ENCODE results near the gene RCL1.
"Not testable (repeated sequence)": the region's sequence is repeated elsewhere in the genome, so short reads cannot be mapped to it uniquely, and the experiment has no call there.

RCL1 gene

GRCh38 chr9:4792572-4793458 lies at the start of gene RCL1:
TSS of gene RCL1 (plus strand) at chr9:4792944. CDS start at chr9:4793092, 148 bp downstream.
- FAIRE-seq (no peak), DNase-seq (ENCODE audit: low spot score) (peak; percentile 95)

- FAIRE-seq (no peak), DNase-seq (ENCODE audit: low spot score) (no peak)
Observed at GRCh38 chr9:4743131-4743875, 49.4 kb upstream of the RCL1 start.

- no peak for FAIRE-seq
- no peak for DNase-seq (ENCODE audit: low spot score)
Observed at GRCh38 chr9:4746278-4747030, 46.3 kb upstream of the RCL1 start.

GRCh38 chr9:4748612-4749011 lies 44.1 kb upstream of the RCL1 start:
- DNase-seq (ENCODE audit: low spot score) (no peak), FAIRE-seq (no peak)

GRCh38 chr9:4750023-4750673 lies 42.6 kb upstream of the RCL1 start:
- FAIRE-seq (no peak), DNase-seq (ENCODE audit: low spot score) (no peak)

- DNase-seq (ENCODE audit: low spot score); FAIRE-seq: not testable (repeated sequence)
Observed at GRCh38 chr9:4754530-4754929, 38.2 kb upstream of the RCL1 start.

GRCh38 chr9:4755026-4755609 lies 37.6 kb upstream of the RCL1 start:
- DNase-seq (ENCODE audit: low spot score) (no peak), FAIRE-seq (no peak)

- DNase-seq (ENCODE audit: low spot score) (no peak), FAIRE-seq (no peak)
Observed at GRCh38 chr9:4756420-4756819, 36.3 kb upstream of the RCL1 start.

GRCh38 chr9:4760122-4760521 lies 32.6 kb upstream of the RCL1 start:
- FAIRE-seq (no peak), DNase-seq (ENCODE audit: low spot score) (no peak)

- FAIRE-seq: no peak
Observed at GRCh38 chr9:4762108-4762885, 30.4 kb upstream of the RCL1 start.

GRCh38 chr9:4762886-4763541 lies 29.7 kb upstream of the RCL1 start:
- no peak for DNase-seq (ENCODE audit: low spot score)
- FAIRE-seq: no peak

More at GRCh38 chr9:4762108-4762885, 30.4 kb upstream of the RCL1 start:
- peak; percentile 48 for DNase-seq (ENCODE audit: low spot score)

GRCh38 chr9:4764033-4764432 lies 28.7 kb upstream of the RCL1 start:
- no peak for FAIRE-seq
- DNase-seq (ENCODE audit: low spot score): no peak

- DNase-seq (ENCODE audit: low spot score): no peak
- FAIRE-seq: no peak
Observed at GRCh38 chr9:4768681-4769080, 24.1 kb upstream of the RCL1 start.

- peak; percentile 59 for DNase-seq (ENCODE audit: low spot score)
- no peak for FAIRE-seq
Observed at GRCh38 chr9:4769321-4770080, 23.2 kb upstream of the RCL1 start.

GRCh38 chr9:4771788-4772187 lies 21.0 kb upstream of the RCL1 start:
- DNase-seq (ENCODE audit: low spot score) (no peak), FAIRE-seq (no peak)

GRCh38 chr9:4774209-4774608 lies 18.5 kb upstream of the RCL1 start:
- FAIRE-seq: no peak

GRCh38 chr9:4774958-4775357 lies 17.8 kb upstream of the RCL1 start:
- not testable (repeated sequence) for DNase-seq (ENCODE audit: low spot score); FAIRE-seq

More at GRCh38 chr9:4774209-4774608, 18.5 kb upstream of the RCL1 start:
- DNase-seq (ENCODE audit: low spot score): no peak

GRCh38 chr9:4780651-4781050 lies 12.1 kb upstream of the RCL1 start:
- no peak for FAIRE-seq
- no peak for DNase-seq (ENCODE audit: low spot score)

GRCh38 chr9:4781408-4781807 lies 11.3 kb upstream of the RCL1 start:
- DNase-seq (ENCODE audit: low spot score) (no peak), FAIRE-seq (no peak)

Data from urothelium cell line (cell line).